ENCODE data around the gene CTNNA3.
"Not testable (repeated sequence)": the region's sequence is repeated elsewhere in the genome, so short reads cannot be mapped to it uniquely, and the experiment has no call there.

Gene CTNNA3

DNA sequence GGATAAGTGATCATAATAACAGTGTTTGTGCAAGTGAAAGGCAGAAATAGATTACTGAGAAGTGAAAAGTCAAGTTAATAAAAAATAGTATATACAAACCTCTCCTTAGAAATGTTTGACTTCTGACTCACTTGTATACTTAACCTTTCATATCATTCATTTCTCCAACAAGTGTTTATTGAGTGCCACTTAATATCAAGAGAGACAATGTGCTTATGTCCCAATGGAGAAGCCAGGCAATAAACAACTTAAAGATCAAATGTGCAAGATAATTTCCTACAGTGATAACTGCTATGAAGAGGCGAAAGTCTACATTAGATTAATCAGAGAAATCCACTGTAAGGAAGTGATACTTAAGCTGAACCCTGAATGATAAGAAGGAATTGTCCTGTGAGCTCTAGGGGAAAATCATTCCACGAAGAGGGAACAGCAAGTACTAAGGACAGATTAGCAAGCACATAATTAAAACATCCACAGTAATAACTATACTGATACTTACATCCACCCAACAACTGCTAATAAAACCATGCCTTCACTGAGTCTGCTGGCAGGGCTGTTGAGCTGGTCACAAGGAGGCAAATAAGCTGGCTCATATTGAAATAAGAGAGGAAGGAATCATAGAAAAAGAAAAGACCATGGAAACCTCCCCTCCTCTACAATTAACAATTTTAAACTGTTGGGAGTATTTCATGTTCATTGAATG, 203.5 kb downstream of the CTNNA3 start:
- no peak for DNase-seq

DNA sequence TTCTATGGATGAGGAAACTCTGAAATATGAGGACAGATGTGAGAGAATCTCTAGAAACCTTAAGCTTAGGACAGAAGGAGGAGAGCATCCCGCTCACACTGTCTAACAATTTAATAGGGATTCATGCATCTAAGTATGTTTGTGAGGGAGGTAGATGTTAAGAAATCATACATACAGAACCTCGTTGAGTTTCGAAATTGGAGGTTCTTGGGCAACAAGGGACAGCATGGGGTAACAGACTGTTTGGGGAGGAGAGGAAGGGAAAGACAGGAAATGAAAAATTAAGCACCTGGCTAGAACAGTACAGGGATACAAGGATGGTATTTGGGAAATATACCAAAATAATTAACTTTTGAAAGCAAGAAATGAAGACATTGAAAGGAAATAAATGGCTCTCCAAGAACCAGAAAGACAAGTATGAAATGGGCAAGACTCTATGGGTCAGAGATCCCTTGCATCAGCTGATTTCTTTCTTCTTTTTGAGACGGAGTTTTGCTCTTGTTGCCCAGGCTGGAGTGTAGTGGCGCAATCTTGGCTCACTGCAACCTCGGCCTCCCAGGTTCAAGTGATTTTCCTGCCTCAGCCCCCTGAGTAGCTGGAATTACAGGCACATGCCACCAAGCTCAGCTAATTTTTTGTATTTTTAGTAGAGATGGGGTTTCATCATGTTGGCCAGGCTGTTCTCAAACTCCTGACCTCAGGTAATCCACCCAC, 207.9 kb downstream of the CTNNA3 start:
- no peak for DNase-seq

DNA sequence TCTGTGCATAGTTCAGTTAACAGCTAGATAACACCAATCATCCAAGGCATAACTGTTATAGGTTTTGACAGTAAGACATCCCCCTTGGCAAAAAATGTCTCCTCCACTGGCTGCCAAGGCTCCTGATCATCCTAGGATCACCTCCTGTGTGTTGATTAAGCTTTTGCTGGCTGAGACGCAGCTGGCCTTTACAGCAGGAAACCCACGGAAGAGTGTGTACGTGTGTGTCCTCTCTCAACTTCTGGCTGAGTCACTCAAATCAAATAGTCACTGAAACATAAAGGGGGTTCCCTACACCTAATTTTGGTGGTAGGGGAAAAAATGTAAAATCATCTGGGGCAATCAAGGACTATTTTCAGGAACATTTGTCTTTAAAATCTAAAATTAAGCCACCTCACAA, 208.8 kb downstream of the CTNNA3 start:
- no peak for DNase-seq

DNA sequence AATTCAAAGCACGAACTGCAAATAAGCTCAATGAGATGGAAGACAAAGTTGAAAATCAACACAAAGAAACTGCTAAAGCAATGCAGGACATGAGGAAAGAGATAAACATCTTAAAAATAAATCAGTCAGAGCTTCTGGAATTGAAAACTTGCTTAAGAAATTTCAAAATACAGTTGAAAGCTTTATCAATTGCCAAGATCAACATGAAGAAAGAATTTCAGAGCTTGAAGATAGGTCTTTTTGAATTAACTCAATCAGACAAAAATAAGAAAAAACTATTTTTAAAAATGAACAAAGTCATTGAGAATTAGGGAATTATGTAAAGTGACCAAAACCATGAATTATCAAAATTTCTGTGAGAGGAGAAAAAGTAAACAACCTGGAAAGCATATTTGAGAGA, 218.1 kb downstream of the CTNNA3 start:
- no peak for DNase-seq

GRCh38 chr10:67476201-67476600, 219.8 kb downstream of the CTNNA3 start:
- no peak for DNase-seq

- DNase-seq, result no peak
Measured at GRCh38 chr10:67473850-67474633, 222.0 kb downstream of the CTNNA3 start.

- no peak for DNase-seq
Measured at GRCh38 chr10:67471022-67471421, 225.0 kb downstream of the CTNNA3 start.

GRCh38 chr10:67464278-67464677, 231.7 kb downstream of the CTNNA3 start:
- no peak for DNase-seq

GRCh38 chr10:67452892-67453291, 243.1 kb downstream of the CTNNA3 start:
- no peak for DNase-seq

GRCh38 chr10:67438605-67439304, 257.2 kb downstream of the CTNNA3 start:
- no peak for DNase-seq

DNA sequence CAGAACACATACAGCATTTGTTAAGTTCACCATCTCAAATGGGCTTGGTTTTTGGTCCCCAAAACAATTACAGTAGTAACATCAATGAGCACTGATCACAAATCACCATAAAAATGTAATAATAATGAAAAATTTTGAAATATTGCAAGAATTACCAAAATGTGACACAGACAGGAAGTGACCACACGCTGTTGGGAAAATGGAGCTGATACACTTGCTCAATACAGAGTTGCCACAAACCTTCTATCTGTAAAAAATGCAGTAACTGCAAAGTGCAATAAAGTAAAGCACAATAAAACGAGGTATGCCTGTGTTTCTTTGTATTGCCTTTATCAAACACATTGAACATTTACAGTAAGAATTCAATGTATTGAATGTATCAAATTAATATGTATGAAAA, 262.7 kb downstream of the CTNNA3 start:
- DNase-seq, result no peak

GRCh38 chr10:67402620-67403019, 293.4 kb downstream of the CTNNA3 start:
- DNase-seq, result no peak

GRCh38 chr10:67401711-67402110, 294.3 kb downstream of the CTNNA3 start:
- no peak for DNase-seq

DNA sequence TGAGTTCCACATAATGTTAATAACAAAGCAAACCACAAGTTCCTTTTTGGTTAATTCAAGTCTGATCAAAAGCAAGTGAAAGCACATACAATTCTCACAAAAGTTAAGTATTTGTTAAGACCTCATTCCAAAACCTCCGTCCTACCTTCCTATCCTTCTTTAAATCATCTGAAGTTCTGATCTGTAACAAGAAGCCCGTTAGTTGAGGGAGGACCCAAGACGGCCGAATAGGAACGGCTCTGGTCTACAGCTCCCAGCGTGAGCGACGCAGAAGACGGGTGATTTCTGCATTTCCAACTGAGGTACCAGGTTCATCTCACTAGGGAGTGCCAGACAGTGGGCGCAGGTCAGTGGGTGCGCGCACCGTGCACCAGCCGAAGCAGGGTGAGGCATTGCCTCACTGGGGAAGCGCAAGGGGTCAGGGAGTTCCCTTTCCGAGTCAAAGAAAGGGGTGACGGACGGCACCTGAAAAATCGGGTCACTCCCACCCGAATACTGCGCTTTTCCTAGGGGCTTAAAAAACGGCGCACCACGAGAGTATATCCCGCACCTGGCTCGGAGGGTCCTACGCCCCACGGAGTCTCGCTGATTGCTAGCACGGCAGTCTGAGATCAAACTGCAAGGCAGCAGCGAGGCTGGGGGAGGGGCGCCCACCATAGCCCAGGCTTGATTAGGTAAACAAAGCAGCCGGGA, 309.0 kb downstream of the CTNNA3 start:
- DNase-seq, result not testable (repeated sequence)

DNA sequence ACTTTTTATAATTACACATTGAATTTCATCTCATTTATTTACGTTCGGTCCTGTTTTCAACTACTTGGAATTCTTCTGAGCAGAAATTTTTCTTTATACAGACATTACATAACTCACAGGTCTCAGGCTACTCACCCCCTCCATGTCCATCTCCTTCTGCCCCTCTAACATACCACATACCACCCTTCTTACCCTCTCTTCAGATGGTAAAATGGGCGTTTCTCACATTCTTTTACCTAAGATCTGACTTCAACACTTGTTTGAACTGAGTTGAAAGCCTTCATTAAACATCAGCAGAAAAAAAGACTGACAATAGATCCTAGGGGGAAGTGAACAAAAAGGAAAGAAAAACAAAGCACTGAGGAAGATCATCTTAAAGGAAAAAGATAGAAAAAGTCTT, 309.7 kb downstream of the CTNNA3 start:
- no peak for DNase-seq

DNA sequence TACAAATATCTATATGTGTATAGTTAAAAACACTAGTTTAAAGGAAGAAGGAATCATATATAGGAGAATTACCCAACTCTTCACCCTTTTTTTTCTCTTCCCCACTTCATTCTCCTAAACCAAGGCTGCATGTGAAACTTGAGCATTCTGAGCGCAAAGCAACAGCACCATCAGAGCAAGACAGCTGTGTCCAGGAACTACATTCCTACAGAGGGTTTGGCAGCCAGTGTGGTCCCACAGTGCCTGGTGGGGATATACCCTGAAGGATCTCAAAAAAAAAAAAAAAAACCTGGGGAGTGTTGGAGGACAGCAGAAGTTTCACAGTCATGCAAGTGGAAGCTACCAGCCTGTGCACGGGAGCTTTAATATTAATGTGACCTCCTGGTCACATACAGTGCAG, 310.4 kb downstream of the CTNNA3 start:
- no peak for DNase-seq

DNA sequence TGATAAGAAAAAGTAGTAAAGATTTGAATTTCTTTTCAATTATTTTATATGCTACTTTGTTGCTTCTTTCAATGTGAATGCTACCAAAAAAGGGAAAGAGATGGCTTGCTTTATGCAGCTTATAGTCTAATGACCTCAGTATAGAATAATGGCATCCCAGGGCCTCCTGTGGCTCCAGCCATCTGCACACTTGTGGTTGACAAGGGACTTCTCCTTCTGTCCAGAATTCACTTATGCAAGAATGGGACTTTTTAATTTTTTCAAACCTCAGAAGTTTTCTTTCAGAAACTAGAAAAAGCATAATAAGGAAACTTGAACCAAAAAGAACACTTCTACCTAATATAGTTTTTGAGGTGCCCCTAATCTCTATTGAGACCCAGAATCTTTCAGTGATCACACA, 310.9 kb downstream of the CTNNA3 start:
- DNase-seq, result no peak

- DNase-seq, result no peak
Measured at GRCh38 chr10:67331121-67331910, 364.7 kb downstream of the CTNNA3 start.

DNA sequence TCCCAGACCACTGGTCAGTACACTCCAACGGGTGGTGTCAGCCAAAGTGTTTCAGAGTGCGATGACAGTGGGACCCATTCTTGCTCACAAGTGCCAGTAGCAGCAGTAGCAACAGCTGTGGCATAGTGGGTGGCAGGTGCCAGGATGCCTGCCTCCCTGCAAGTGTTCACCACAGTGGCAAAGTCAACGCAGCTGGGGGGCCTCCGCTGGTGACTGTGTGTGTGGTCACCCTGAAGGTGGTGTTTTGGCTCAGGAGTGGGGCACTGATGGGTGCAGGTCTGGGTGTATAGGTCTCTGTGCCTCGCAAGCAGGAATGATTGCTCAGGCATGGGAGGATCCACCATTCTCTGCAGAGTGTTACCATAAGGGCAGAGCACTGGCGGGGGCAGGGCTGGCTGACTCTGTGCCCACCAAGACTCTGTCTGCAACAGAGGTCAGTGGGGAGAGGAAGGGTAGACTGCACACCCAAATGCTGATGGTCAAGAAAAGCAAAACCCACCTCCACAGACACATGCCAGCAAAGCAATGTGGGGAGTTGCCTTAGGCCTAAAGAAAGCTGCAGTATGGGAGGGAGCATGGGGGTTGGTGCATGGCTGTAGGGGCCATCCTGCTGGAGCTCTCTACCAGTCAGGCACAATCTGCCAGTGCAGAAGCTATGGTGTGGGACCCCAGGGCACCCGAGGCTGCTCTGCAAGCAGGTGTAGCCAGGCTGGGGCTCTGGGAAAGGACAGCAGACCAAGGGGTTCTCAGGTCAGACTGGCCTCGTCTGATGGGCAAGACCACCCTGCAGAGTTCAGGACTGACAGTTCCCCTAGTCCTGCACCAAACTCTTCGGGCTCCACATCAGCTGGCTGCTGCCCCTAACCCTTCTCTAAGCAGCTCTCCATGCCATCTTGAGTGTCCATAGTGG, 368.1 kb downstream of the CTNNA3 start:
- DNase-seq, result no peak

GRCh38 chr10:67319976-67320375, 376.0 kb downstream of the CTNNA3 start:
- no peak for DNase-seq

DNA sequence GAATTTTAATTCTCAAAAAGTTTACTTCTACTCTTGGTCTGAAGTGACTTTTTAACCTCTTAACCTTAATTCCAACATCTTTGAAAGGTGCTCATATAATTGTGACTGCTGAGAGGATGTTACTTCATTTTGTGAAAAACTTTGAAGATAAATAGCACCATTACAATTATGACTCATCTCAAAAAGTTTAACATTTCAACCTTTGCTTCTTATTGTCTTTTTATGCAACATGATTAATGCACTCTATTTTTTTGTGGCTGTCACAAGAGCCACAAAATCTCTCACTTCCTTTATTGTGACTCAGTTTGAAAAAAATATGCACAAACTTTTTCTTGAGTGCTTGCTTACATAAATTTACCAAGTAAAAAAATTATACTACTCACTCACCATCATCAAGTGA, 387.1 kb downstream of the CTNNA3 start:
- DNase-seq, result no peak

Measured in CD4-positive, alpha-beta T cell treated with Interleukin-12 subunit alpha and Interleukin-12 subunit beta, for 1 hour (primary cell).